Right lobe of liver (tissue), 4 donors: ENCODE measurements around the gene ACTN1.

Experiments
- CTCF ChIP-seq, 4 donors: fragments of 200-600 bp in 3 of 4; fragments of 450-650 bp in 1 of 4; IDR thresholded peaks; one replicate each; pipeline versions ENCODE4 v1.5.1 to v1.8.0; 2016 to 2022; ENCODE audit warnings: antibody characterized with exemption in 4 of 4, mild to moderate bottlenecking in 2 of 4
- POLR2A ChIP-seq: fragments of 450-650 bp; IDR thresholded peaks from one replicate; pipeline ENCODE4 v1.6.1; 2017; ENCODE audit warnings: antibody characterized with exemption, mild to moderate bottlenecking
- donor health status: DM: no; HTN: no; CAD: no.
- donor health status: DM: no; HTN: no; CAD: no.
- donor health status: DM: no; HTN: yes; CAD: no.

- TF ChIP-seq CTCF (IDR thresholded peaks at IDR 0.05) = peak; percentile 45 to 61 (median 56)
- no peak for TF ChIP-seq POLR2A
Observed at GRCh38 chr14:69002069-69002468, 23.0 kb upstream of the ACTN1 start.
